ENCODE results near the gene GALNT15. TPM values are rescaled to one million over a fixed set of nuclear protein-coding genes. Genes with fewer than 3 reads are reported as not detected.

GALNT15 gene
- total RNA-seq, 1 donor from 2014 or later = 0.40 TPM

DNA sequence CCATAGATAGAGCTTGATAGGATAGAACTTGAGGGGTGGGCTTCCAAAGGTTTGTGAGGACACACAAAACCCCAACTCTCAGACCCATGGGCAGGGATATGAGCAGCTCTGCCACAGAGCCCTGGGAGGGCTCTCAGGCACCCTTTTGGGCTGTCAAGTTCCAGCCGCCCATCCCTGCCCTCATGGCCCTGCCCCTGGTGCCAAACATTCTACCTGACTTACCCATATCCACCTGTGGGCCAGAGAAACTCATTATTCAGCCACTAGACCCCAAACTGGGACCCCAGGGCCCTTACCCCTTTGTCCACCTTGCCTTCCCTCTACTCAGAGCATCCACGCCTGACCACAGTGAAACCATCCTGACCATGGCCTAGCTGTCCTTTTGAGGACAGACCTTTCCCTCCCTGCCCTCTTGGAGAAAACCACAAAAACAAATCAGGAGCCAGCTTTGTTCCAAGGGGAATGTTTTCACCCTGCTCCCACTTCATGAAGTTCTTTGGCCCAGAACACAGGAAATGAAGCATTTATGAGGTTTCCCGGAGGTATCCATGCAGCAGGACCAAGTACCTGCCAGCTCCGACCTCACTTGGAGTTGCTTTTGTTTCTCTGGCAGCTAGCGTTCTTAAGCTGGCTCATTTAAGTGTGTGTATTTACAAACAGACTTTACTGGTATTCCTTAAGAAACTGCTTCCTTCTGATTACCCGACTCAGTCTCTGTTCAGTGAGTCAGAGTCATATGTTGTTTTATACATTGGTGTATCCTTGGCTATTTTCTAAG is 34.2 kb upstream of the GALNT15 start:
- Mint-ChIP-seq H3K36me3 (ENCODE audit: low read depth) (no peaks in the 10 kb centered on the region), H3K27ac (ENCODE audit: unreplicated experiment) (peak overlapping the region; percentile 88), H3K27me3 (ENCODE audit: low read depth) (no peaks in the 10 kb centered on the region), H3K9me3 (ENCODE audit: low read depth) (peaks cover 11% of the 10 kb centered on the region), H3K4me3 (ENCODE audit: unreplicated experiment) (no peak overlapping the region), H3K4me1 (ENCODE audit: low read depth) (peaks cover 35% of the 10 kb centered on the region)
- DNase-seq (ENCODE audit: low spot score) = no peak
- TF ChIP-seq, protein P1, sequence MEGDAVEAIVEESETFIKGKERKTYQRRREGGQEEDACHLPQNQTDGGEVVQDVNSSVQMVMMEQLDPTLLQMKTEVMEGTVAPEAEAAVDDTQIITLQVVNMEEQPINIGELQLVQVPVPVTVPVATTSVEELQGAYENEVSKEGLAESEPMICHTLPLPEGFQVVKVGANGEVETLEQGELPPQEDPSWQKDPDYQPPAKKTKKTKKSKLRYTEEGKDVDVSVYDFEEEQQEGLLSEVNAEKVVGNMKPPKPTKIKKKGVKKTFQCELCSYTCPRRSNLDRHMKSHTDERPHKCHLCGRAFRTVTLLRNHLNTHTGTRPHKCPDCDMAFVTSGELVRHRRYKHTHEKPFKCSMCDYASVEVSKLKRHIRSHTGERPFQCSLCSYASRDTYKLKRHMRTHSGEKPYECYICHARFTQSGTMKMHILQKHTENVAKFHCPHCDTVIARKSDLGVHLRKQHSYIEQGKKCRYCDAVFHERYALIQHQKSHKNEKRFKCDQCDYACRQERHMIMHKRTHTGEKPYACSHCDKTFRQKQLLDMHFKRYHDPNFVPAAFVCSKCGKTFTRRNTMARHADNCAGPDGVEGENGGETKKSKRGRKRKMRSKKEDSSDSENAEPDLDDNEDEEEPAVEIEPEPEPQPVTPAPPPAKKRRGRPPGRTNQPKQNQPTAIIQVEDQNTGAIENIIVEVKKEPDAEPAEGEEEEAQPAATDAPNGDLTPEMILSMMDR (IDR thresholded peaks at IDR 0.05) = no peak

DNA sequence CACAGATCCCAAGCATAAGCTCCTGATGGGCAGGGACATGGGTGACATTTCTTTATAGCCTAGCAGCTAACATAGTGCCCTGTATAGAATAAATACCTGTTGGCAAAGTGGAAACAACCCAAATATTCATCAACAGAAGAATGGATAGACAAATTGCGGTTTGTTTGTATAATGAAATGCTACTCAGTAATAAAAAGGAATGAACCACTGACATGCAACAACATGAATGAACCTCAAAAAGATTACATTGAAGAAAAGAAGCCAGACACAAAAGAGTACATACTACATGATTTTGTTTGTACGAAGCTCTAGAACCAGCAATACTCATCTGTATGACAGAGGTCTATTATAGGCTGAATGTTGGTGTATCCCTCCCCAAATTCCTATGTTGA is 33.6 kb upstream of the GALNT15 start:
- TF ChIP-seq, protein P1 (IDR thresholded peaks at IDR 0.05) = no peak
- Mint-ChIP-seq H3K9me3 (ENCODE audit: low read depth) (peaks cover 11% of the 10 kb centered on the region), H3K27me3 (ENCODE audit: low read depth) (no peaks in the 10 kb centered on the region), H3K27ac (ENCODE audit: unreplicated experiment) (peak overlapping the region; percentile 88), H3K4me1 (ENCODE audit: low read depth) (peaks cover 30% of the 10 kb centered on the region), H3K36me3 (ENCODE audit: low read depth) (no peaks in the 10 kb centered on the region), H3K4me3 (ENCODE audit: unreplicated experiment) (no peak overlapping the region)
- no peak for DNase-seq (ENCODE audit: low spot score)

DNA sequence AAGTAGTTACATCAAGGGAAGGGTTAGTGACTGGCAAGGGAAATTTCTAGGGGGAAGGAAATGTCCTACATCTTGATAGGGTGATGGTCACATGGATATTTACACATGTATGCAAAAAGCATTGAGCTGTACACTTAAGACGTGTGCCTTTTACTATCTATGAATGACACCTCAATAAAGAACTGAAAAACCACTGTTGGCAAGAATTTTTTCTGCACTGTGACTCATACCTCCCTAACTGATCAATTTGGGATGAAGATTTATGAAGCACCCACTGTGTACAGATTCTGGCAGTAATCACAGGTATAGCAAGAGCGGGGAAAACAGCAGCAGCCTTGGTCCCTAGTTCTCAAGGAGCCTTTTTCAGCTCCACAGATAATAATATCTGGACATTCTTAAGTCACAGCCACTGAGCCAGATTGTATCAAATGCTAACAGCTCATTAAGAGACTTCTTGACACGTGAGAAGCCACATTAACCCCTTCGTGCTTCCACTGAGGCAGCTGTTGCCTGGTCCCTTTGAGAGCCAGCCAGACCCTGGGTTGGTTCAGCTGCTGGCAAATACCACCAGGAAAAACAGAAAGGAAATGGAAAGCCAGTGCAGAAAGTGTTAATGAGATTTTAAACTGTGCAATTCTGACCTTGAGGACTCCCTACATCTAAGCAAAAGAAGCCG is 32.0 kb upstream of the GALNT15 start:
- no peak for DNase-seq (ENCODE audit: low spot score)
- H3K36me3 Mint-ChIP-seq (ENCODE audit: low read depth) = no peaks in the 10 kb centered on the region
- no peak overlapping the region for H3K27ac Mint-ChIP-seq (ENCODE audit: unreplicated experiment)
- no peak overlapping the region for H3K4me3 Mint-ChIP-seq (ENCODE audit: unreplicated experiment)
- H3K9me3 Mint-ChIP-seq (ENCODE audit: low read depth) = peaks cover 5% of the 10 kb centered on the region
- no peaks in the 10 kb centered on the region for H3K27me3 Mint-ChIP-seq (ENCODE audit: low read depth)
- TF ChIP-seq, protein P1 (IDR thresholded peaks at IDR 0.05) = no peak
- peaks cover 27% of the 10 kb centered on the region for H3K4me1 Mint-ChIP-seq (ENCODE audit: low read depth)

DNA sequence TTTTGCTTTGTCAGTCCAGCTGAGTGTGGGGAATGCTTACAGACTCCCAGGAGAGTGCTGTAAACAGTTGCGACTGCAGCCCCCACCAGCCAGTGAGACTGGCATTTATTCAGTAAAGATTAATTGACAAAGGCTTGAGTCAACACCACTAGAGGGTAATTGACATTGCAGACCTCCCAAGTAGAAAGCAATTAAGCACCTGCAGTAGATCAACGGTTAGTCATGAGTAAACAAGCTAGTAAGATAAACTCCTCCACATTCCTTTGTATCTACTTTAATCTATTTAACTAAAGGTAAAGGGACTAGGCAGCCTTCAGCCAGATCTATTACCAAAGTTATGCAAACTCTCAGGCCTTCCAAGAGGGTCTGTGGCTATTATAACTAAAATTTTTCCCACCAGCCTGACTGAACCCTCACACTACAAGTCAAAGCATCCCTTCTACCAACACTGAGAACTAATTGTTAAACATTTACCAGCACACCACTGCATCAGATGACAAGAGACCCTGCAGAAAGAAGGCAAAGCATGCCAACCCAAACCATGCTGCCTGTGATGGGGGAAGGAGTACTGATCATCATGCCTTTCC is 30.5 kb upstream of the GALNT15 start:
- peaks cover 5% of the 10 kb centered on the region for H3K9me3 Mint-ChIP-seq (ENCODE audit: low read depth)

DNA sequence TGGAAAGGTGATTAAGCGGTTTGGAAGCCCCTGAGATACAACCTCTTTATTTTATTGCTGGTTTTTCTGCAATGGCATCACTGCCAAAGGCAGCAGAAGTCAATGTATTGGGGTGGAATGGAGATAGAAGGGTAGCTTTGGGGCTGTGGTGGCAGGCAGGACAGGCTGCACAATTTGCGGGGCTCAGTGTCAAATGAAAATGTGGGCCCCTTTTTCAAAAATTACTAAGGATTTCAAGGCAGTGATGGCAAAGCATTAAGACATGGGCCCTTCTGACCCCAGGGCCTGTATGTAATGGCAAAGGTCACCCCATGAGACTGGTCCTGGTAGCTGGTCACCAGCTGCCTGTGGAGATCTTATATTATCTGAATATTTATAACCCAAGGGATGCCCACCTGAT is 29.3 kb upstream of the GALNT15 start:
- Mint-ChIP-seq H3K27ac (ENCODE audit: unreplicated experiment) (no peak overlapping the region), H3K4me3 (ENCODE audit: unreplicated experiment) (no peak overlapping the region), H3K36me3 (ENCODE audit: low read depth) (no peaks in the 10 kb centered on the region), H3K27me3 (ENCODE audit: low read depth) (no peaks in the 10 kb centered on the region), H3K9me3 (ENCODE audit: low read depth) (peaks cover 5% of the 10 kb centered on the region), H3K4me1 (ENCODE audit: low read depth) (peaks cover 30% of the 10 kb centered on the region)
- TF ChIP-seq, protein P1 (IDR thresholded peaks at IDR 0.05) = no peak
- DNase-seq (ENCODE audit: low spot score) = no peak

More for the DNA sequence above, 30.5 kb upstream of the GALNT15 start:
- no peaks in the 10 kb centered on the region for H3K27me3 Mint-ChIP-seq (ENCODE audit: low read depth)
- no peaks in the 10 kb centered on the region for H3K36me3 Mint-ChIP-seq (ENCODE audit: low read depth)
- peak overlapping the region; percentile 23 for H3K27ac Mint-ChIP-seq (ENCODE audit: unreplicated experiment)
- no peak overlapping the region for H3K4me3 Mint-ChIP-seq (ENCODE audit: unreplicated experiment)
- H3K4me1 Mint-ChIP-seq (ENCODE audit: low read depth) = peaks cover 32% of the 10 kb centered on the region
- TF ChIP-seq, protein P1 (IDR thresholded peaks at IDR 0.05) = no peak
- no peak for DNase-seq (ENCODE audit: low spot score)

All from chondrocyte (in vitro differentiated cells).